MM.1S (cell line): ENCODE measurements around the gene CACHD1.

Experiments used
- EZH2 ChIP-seq: fragments of 300-600 bp; sonication (generic); optimal IDR thresholded peaks from 2 replicates; pipeline ENCODE3; 2017; ENCODE audit warnings: low read depth, mild to moderate bottlenecking, antibody characterized with exemption, low read length, mixed read lengths
- TF ChIP-seq, protein P1 (sequence below): fragments of 300-600 bp; sonication (generic); IDR thresholded peaks from 2 replicates; pipeline ENCODE4 v1.5.1; 2016; ENCODE audit warnings: antibody characterized with exemption, low read length, mixed read lengths

DNA sequence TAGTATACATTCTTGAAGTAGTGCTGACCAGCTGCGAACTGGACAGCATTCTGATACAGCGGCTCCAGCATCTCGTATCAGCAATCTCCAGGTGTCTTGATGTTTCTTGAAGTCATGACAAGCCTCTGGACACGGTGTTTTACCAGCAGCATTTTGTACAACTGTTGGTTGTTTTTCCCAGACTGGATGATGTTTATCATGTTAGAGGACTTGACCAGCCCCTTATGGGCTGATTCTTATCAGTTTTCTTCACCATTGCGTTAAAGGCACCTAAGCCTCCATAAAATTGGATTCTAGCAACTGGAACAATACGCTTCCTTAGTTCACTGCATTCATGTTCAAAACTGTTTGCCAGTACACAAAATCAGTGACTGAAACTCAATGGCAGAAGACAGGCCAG lies 29.1 kb downstream of the CACHD1 start:
- TF ChIP-seq, protein P1, sequence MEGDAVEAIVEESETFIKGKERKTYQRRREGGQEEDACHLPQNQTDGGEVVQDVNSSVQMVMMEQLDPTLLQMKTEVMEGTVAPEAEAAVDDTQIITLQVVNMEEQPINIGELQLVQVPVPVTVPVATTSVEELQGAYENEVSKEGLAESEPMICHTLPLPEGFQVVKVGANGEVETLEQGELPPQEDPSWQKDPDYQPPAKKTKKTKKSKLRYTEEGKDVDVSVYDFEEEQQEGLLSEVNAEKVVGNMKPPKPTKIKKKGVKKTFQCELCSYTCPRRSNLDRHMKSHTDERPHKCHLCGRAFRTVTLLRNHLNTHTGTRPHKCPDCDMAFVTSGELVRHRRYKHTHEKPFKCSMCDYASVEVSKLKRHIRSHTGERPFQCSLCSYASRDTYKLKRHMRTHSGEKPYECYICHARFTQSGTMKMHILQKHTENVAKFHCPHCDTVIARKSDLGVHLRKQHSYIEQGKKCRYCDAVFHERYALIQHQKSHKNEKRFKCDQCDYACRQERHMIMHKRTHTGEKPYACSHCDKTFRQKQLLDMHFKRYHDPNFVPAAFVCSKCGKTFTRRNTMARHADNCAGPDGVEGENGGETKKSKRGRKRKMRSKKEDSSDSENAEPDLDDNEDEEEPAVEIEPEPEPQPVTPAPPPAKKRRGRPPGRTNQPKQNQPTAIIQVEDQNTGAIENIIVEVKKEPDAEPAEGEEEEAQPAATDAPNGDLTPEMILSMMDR = no peak
- no peak for TF ChIP-seq EZH2
